SK-N-SH (cell line): ENCODE results near the gene AGBL4.

Experiments used
- FOXM1 ChIP-seq: IDR thresholded peaks from 2 replicates; pipeline ENCODE4 v1.4.0; 2012; ENCODE audit warnings: low read depth, mild to moderate bottlenecking
- RAD21 ChIP-seq: IDR thresholded peaks from 2 replicates; pipeline ENCODE4 v1.6.1; 2012; ENCODE audit warnings: mild to moderate bottlenecking, low read length
- REST ChIP-seq: IDR thresholded peaks from 2 replicates; pipeline ENCODE4 v1.6.1; 2012; ENCODE audit warnings: mild to moderate bottlenecking, low read depth, low read length, moderate library complexity
- RFX5 ChIP-seq: IDR thresholded peaks from 2 replicates; pipeline ENCODE4 v1.6.1; 2012; ENCODE audit warnings: mild to moderate bottlenecking, improper control_type of control experiment, low read length
- TF ChIP-seq, protein P1 (sequence below): fragments of 200-600 bp; sonication (generic); IDR thresholded peaks from 2 replicates; pipeline ENCODE4 v1.6.1; 2017; ENCODE audit warnings: antibody characterized with exemption, mild to moderate bottlenecking, moderate library complexity

DNA sequence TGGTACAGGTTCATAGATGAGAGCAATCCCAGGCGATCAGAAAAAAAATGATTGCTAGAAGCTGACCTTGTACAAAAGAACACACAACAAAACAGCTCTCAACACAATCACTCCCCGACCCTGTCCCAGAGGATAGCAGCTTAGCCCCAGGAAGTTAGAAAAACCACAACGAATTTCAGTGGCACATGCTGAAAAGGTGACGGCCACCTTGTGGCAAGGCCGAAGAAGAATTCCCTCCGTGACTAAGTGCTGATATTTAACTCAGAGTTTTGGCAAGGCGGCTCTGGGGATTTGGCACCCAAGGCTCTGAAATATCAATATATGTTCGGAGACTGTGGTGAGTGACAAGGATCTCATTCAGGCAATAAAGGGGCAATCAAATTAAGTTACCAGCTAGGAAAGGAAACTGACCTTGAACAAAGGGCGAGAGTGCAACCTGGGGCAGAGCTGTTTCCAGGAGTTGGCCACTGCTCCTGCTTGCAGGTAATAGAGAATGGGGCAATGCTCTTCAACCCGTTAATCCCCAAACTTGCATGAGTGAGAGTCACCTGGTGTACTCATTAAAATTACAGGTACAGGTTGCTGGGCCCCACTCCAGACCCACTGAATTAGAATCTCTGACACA, 1343.2 kb downstream of the AGBL4 start:
- TF ChIP-seq, protein P1, sequence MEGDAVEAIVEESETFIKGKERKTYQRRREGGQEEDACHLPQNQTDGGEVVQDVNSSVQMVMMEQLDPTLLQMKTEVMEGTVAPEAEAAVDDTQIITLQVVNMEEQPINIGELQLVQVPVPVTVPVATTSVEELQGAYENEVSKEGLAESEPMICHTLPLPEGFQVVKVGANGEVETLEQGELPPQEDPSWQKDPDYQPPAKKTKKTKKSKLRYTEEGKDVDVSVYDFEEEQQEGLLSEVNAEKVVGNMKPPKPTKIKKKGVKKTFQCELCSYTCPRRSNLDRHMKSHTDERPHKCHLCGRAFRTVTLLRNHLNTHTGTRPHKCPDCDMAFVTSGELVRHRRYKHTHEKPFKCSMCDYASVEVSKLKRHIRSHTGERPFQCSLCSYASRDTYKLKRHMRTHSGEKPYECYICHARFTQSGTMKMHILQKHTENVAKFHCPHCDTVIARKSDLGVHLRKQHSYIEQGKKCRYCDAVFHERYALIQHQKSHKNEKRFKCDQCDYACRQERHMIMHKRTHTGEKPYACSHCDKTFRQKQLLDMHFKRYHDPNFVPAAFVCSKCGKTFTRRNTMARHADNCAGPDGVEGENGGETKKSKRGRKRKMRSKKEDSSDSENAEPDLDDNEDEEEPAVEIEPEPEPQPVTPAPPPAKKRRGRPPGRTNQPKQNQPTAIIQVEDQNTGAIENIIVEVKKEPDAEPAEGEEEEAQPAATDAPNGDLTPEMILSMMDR = no peak; the same call in 1 of the 2 replicates
- TF ChIP-seq RFX5 (no peak), REST (no peak), FOXM1 (no peak), RAD21 (0 out of 2 replicates have a peak, but pooled peaks have one; percentile 4)
